ENCODE results near the gene RAB3D.
"Not testable (repeated sequence)": the region's sequence is repeated elsewhere in the genome, so short reads cannot be mapped to it uniquely, and the experiment has no call there.

The RAB3D gene

DNA sequence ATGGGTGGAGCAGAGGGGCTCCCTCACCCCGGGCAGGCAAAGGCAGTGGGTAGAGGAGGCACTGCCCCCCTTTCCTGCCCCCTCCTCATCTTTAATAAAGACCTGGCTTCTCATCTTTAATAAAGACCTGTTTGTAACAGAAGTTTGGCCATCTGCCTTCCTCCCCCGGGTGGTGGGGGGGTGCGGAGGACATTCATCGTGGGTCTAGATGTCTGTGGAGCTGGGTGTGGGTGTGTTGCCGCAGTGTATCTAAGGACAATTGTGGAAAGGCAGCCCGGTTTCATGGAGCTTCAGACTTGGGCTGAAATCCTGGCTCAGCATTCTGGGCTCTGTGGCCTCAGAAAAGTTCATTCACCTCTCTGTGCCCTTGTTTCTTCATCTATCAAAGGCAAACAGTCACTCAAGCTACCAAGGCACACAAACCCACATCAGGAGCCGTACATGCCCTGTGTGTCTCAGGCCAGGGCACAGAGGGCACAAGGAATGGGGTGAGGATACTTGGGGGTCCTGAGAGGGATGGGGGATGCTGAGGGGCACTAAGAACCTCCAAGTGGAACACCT is 26.2 kb upstream of the RAB3D start:
- no peak for DNase-seq (ENCODE audit: low read depth)

DNA sequence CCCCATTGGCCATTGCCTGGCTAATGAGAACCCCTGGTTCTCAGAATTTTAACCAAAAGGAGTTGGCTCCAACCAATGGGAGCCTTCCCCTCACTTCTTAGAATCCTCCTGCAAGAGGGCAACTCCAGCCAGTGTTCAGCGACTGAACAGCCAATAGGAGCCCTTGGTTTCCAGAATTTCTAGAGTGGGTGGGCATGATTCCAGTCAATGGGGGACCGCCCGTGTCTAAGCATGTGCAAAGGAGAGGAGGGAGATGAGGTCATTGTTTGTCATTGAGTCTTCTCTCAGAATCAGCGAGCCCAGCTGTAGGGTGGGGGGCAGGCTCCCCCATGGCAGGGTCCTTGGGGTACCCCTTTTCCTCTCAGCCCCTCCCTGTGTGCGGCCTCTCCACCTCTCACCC is 25.5 kb upstream of the RAB3D start:
- no peak for DNase-seq (ENCODE audit: low read depth)

DNA sequence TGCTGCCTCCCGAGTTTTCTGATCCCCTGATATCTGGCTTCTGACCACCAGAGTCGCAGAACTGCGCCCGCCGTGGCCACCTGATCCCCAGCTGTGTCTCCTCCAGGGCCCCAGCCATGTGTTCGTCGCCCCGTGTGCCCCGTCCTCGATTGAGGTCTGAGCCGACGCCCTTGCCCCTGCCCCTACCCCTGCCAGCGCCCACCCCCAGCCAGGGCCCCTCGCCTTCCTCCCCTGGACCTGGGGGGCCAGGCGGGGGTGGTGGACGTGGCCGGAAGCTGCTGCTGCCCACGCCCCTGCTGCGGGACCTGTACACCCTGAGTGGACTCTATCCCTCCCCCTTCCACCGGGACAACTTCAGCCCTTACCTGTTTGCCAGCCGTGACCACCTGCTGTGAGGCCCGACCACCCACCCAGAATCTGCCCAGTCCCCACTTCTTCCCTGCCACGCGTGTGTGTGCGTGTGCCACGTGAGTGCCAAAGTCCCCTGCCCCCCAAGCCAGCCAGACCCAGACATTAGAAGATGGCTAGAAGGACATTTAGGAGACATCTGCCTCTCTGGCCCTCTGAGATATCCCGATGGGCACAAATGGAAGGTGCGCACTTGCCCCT is 24.9 kb upstream of the RAB3D start:
- DNase-seq (ENCODE audit: low read depth), result no peak

DNA sequence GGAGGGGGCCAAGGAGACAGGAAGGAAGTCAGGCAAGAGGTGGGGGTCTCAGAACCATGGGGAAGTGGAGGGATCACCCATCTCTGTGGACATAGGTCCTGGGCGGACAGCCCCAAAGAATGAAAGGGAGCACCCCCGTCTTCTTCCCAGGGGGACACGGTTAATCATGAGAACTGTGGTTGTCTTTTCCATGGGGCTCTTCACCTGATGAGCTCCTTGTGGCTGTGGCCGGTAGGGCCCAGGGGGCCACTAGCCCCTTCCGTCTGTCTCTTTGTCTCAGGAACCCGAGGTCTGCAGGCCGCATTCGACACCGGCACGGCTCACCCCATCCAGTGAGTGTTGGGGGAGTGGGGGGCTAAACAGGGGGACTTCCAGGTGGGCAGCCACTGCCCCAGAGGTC is 24.4 kb upstream of the RAB3D start:
- no peak for DNase-seq (ENCODE audit: low read depth)

DNA sequence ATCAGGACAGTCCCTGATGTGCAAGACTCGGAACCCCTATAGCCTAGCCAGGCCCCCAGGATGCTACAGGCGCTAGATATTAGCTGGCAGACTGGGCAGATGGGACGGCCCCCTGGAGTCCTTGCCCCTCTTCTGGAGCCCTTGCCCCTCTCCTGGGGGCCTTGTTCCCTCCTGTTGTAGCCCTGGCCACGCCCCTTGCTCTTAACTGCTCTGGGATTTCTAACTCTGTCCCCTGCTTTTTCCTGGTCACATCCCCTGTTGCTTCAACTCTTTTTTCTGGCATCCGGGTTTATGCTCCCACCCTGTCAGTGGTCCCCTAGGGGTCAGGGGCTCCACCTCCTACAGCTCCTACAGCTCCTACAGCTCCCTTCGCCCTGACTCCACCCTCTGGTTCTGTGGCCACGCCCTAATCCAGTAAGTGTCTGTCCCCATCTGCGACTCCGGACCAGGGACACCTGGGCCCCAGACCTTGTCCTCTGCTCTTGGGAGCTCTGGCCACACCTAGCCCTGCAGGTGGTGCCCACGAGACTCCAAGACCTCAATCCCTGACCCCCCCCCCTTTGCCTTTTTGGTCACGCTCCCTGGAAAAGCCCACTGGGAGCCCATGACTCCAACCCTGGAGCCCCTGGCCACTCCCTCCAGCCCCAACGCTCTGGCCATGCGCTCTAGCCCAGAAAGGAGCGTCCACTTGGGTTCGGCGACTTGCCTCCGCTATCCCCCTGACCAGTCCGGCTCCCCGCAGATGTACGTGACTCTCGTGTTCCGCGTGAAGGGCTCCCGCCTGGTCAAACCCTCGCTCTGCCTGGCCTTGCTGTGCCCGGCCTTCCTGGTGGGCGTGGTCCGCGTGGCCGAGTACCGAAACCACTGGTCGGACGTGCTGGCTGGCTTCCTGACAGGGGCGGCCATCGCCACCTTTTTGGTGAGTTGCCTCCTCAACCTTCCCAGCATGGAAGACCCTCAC is 22.6 kb upstream of the RAB3D start:
- DNase-seq (ENCODE audit: low read depth), result no peak

DNA sequence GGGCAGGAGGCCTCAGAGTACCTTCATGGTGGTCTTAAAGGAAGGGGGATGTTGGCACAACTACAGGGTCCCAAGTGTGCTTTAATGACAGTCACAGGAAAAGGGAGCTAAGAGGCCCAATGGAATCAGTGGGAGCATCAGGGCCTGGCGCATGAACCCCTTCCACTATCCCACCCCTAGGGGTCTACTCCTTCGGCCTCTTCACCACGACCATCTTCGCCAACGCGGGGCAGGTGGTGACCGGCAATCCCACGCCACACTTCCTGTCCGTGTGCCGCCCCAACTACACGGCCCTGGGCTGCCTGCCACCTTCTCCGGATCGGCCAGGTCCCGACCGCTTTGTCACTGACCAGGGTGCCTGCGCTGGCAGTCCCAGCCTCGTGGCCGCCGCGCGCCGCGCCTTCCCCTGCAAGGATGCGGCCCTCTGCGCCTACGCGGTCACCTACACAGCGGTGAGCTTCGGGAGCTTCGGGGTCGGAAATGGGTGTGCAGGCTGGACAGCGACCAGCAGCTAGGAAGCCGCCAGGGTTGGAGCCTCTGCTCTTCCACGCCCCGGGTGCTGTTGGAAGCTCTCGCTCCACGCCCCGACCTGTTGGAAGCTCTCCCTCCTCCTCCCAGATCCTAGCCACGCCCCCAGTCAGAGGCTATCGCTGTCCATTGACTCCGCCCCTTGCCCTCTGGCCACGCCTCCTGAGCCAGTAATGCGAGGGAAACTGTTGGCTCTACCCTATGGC is 21.7 kb upstream of the RAB3D start:
- no peak for DNase-seq (ENCODE audit: low read depth)

DNA sequence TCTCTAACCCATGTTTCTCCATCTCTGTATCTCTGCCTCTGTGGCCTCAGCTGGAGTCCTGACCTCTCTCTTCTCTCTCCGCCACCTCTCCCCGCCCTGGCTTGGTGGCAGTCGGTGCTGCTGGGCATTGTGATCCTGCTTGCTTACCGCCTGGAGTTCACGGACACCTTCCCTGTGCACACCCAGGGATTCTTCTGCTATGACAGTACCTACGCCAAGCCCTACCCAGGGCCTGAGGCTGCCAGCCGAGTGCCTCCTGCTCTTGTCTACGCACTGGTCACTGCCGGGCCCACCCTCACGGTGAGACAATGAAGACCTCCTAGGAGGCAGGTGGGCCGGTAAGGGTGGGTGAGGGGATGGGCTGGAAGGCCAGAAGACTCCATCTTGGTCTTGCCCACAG is 20.0 kb upstream of the RAB3D start:
- no peak for DNase-seq (ENCODE audit: low read depth)

DNA sequence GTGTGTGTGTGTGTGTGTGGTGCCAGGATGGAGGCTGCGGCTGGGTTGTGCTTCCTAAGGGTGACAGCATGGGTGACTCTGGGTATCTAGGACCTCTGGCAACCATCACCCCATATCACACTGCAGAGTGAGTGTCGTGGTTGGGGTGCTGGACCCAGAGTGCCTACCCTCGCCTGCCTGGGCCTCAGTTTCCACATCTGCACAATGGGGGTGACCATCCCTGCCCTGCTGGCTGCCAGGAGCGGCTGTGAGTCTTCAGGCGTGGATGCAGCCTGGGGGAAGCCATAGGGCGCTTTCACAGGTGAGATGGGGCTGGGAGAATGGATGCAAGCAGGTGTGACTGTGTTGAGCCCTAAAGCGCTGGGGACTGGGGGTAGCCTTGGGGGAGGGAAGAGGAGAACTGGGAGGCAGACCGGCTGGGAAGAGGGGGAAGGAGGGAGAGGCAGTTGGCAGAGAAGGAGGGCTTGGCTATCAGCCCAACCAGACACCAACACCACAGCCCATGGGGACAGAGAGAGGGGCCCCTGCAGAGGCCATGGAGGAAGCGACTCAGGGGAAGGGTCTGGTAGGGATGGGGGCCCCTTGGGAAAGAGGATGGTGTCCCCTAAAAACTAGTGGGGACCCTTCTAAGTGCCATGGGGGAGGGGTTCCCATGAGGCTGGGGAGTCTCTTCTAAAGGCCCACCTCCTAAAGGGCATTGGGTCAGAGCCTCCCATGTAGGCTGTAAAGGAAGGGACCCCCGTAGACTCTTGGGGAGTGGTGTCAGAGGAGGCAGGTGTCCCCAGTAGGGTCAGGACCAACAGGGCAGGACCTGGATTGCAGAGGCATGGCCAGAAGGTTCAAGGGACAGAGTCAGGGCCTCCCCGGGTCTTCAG is 17.5 kb upstream of the RAB3D start:
- no peak for DNase-seq (ENCODE audit: low read depth)

DNA sequence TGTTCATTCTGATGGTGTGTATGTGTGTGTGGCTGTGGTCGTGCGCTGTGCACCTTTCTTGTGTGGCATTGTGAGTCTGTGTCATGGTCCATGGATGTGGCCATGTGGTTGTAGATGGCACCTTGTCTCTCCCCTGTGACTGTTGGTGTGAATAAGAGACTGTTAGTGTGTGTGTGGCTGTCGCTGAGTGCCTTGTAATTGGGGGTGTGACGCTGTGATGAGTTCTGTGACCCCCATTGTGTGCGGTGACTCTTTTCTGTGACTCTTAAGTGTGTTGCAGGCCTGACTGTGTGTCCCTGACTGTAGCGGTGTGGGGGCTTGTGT is 16.6 kb upstream of the RAB3D start:
- no peak for DNase-seq (ENCODE audit: low read depth)

DNA sequence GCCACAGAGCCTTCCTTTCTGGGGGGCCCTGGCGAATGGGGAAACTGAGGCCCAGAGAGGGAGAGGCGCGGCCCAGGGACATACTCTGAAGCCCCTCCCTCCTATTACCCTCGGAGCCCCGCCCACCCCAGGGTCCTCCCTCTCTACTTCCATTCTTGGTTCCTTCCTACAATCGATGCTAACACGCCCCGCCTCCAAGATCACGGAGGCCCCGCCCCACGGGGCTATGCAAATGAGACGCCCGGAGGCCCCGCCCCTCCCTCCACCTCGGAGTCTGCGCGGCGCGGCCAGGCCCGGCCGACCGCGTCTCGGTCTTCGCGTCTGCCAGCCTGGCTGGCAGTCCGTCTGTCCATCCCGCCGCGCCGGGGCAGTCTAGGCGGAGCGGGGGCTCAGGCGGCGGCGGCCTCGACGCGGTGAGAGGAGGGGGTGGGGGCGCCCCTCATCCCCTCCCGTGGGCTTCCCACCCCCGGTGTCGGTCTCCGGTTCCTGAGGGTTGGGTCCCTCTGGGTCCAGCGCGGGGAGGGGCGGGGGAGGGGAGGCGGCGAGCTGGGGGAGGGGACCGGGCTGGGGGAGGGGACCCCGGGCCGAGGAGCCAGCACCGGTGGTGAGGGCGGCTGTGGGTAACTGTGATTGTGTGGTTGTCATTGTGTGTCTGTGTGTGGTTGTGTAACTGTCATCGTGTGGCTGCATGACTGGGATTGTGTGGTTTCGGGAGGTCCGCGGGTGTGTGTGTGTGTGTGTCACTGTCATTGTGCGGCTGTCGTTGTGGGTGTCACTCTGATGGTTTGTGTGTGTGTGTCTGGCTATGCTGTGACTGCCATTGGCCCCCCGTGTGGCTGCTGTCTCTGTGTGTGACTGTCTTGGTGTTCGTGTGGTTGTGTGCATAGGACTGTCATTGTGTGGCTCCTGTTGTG is 16.0 kb upstream of the RAB3D start, which contains the start of gene PLPPR2:
Gene PLPPR2 (plus strand): TSS at position 273 of the 914 bp plus-strand sequence. CDS start 2,242 bp downstream, outside the sequence.
- peak; percentile 80 for DNase-seq (ENCODE audit: low read depth)

DNA sequence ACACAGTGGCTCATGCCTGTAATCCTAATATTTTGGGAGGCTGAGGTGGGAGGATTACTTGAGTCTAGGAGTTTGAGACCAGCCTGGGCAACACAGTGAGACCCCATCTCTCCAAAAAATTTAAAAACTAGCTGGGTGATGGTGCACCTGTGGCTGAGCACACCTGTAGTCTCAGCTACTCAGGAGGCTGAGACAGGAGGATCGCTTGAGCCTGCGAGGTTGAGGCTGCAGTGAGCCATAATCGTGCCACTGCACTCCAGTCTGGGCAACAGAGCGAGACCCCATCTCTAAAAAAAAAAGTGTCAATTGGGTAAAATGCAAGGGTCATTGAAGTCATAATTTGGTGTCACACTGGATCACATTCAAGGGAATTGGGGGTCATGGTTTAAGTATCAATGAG is 14.6 kb upstream of the RAB3D start:
- not testable (repeated sequence) for DNase-seq (ENCODE audit: low read depth)

DNA sequence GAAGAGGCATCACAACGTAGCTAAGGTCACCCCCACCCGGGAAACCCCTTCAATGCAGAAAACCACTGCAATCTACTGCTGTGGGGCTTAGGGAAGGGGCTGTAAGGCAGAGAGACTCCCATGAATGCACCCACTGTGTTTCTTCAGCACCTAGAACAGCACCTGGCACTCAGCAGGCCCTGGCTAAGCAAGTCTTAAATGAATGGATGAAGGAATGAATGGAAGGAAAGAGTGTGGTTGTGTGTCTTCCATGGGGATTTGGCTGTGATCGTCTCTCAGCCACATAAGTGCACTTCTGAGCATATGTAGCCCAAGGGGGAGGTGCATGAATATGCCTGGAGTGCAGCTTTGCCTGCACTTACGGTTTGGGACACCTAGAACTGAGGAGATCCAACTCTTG is 9.7 kb upstream of the RAB3D start:
- DNase-seq (ENCODE audit: low read depth), result no peak

DNA sequence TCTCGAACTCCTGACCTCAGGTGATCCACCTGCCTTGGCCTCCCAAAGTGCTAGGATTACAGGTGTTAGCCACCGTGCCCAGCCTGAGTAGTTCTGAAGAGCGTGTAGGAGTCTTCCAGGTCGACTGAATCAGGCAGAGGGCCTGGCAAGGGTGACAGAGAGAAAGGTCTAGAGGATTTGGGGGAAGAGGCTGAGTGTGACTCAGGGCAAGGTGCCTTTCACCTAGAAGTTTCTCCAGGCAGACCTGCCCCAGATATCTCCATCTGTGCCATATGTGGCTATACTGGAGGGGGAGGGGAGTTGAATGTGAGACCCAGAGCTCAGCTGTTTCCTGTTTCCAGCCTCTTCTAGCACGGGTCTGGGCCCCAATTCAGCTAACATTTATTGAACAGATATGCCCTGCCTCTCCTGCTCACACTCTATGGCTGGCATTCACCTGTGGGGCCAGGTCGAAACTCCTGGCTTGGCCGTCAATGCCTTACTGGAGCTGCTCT is 8.1 kb upstream of the RAB3D start:
- no peak for DNase-seq (ENCODE audit: low read depth)

DNA sequence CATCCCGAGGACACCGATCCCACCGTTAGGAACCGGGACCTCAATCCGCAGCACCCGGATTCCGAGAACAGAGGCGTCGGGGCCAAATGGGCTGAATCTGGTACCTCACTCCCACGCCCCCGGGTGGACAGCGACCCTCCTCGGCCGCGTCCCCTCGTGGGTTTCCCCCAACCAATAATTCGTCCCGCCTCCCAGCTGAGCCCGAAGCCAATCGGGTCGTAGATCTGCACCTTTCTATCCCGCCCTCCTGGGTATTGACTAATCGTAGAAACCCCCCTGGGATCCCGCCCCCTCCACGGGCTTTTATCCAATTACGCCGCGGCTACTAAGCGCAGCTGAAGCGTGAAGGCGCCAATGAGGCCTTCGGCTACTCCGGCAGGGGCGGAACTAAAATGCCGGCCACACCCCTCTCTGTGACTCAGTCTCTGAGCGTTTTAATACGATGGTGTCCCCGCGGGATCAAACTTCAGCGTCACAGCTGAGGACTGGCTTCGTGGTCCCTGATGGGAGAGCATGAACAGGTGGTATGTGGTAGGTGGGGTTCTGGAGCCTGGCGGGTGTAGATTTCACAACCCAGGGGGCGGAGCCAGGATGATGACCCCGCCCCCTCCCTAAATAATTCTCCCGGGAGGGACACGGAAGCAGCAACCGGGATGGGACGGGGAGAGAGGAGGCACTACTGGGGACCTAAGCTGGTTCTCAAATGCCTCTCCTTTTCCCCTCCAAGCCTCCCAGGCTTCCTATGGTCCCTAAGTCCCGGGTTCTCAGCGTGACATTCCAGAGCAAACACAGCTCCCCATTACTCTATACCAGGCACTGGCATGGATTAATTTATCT is 6.9 kb upstream of the RAB3D start, which contains the start of the genes CCDC159 and TMEM205:
Gene CCDC159 (plus strand): TSS at position 416 of the 837 bp plus-strand sequence. CDS start 88 bp downstream, at position 504.
Gene TMEM205 (minus strand): TSS at position 165 of the 837 bp plus-strand sequence. CDS start 649 bp downstream, outside the sequence.
- peak; percentile 95 for DNase-seq (ENCODE audit: low read depth)

DNA sequence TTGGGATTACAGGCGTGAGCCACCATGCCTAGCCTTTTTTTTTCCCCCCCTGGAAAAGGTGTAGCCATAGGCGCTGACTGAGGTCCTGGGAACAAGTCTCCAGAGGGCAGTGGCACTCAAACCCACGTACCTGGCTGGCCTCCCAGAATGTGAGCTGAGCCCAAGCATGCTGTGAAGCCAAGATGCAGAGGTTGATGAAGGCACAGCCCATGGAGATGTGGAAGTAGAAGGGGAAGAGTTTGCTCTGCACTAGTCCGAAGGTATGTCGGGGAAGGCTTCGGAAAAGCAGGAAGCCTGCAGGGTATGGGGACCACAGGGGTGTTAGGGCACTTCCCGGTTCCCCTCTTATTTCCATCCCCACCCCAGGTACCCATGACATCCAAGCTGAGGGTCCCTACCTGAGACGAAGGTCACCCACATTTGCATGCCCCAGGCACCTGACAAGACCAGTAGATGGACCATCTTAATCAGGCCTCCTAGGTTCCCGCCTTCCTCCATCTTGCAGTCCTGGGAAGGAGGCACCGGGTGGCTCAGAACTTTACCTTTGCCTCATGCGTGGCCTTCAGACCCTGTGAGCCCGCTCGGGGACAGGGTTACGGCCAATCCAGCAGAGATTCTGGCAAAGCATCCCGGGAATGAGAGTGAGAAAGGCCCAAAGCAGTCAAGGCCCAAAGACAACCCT is 5.8 kb upstream of the RAB3D start:
- DNase-seq (ENCODE audit: low read depth), result no peak

DNA sequence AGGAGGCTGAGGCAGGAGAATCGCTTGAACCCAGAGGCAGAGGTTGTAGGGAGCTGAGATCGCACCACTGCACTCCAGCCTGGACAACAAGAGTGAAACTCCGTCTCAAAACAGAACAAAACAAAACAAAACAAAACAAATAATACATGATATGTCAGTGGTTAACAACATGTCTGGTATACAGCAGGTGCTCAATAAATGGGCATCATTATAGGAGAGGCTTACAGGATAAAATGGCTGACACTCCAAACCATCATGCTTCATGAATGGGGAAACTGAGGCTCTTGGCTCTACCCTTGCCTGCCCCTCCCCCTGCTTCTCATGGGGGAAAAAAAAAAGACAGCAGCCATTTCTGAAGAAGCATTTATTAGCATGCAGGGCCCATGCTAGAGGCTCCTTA is 3.0 kb upstream of the RAB3D start:
- DNase-seq (ENCODE audit: low read depth), result no peak

DNA sequence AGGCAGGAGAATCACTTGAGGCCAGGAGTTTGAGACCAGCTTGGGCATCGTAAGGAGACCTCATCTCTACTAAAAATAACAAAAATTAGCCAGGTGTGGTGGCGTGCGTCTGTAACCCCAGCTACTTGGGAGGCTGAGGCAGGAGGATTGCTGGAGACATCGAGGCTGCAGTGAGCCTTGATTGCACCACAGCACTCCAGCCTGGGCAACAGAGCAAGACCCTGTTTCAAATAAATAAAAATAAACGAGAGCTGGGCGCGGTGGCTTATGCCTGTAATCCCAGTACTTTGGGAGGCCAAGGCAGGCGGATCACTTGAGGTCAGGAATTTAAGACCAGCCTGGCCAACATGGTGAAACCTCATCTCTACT is 626 bp upstream of the RAB3D start:
- not testable (repeated sequence) for DNase-seq (ENCODE audit: low read depth)

DNA sequence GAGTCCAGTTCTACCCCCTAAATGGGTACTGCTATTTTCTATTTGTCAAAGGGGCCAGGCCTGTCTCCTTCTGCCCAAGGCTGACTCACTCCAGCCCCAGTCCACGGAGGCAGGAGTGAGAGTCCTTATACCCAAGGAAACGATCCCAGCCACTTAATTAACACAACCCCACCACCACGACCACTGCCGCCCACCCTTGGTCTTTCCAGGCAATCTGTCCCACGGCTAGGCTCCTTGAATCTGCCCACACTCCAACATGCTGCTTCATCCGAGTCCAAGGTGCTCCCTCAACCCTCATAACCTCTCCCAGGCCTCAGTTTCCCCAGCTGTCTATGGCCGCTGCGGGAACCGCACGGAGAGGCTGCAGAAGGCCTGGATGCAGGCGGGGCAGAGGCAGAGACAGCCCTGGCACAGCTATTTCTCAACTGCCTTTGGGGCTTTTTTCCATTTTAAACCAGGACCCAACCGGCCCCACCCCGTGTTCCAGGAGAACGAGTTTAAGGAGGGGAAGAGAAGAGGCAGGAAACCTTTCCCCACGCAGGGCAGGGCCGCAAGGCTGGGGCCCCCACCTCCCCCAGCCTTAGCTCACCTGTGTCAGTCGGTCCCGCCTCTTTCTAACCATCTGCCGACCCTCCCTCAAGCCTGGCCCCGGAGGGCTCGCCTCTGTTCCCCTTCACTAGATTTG is 746 bp downstream of the RAB3D start:
- no peak for DNase-seq (ENCODE audit: low read depth)

Data from stromal cell of bone marrow (primary cell).